Liver (tissue), 9 donors: ENCODE data around the gene RAPGEF6. TPM values are rescaled to one million over a fixed set of nuclear protein-coding genes. Genes with fewer than 3 reads are reported as not detected.

ENCODE experiments used
- DNase-seq: peaks from one replicate; pipeline ENCODE4 v3.0.0-alpha.2; 2017; ENCODE audit warnings: low spot score
- H3K27ac ChIP-seq, 2 donors: one replicate each; pipeline ENCODE4 v1.7.0; 2013; ENCODE audit warnings: inconsistent platforms in 2 of 2, low read length in 2 of 2, control low read depth in 1 of 2, low read depth in 1 of 2, mild to moderate bottlenecking in 1 of 2
- H3K27me3 ChIP-seq, 4 donors: one replicate each; pipeline versions ENCODE4 v1.6.1 to v1.7.0; 2013; ENCODE audit warnings: low read length in 3 of 4, inconsistent platforms in 1 of 4, mild to moderate bottlenecking in 1 of 4, moderate library complexity in 1 of 4; ENCODE audit not compliant: control insufficient read depth in 4 of 4, insufficient read depth in 4 of 4
- H3K36me3 ChIP-seq, 4 donors: one replicate each; pipeline versions ENCODE4 v1.6.1 to v1.7.0; 2013; ENCODE audit warnings: low read length in 3 of 4, mild to moderate bottlenecking in 3 of 4, low read depth in 1 of 4, moderate library complexity in 1 of 4; ENCODE audit not compliant: control insufficient read depth in 4 of 4, insufficient read depth in 3 of 4
- H3K4me1 ChIP-seq, 4 donors: one replicate each; pipeline versions ENCODE4 v1.6.1 to v1.7.0; 2013; ENCODE audit warnings: low read length in 3 of 4, mild to moderate bottlenecking in 3 of 4, moderate library complexity in 1 of 4; ENCODE audit not compliant: control insufficient read depth in 4 of 4, insufficient read depth in 4 of 4
- H3K4me3 ChIP-seq, 3 donors: one replicate each; pipeline versions ENCODE4 v1.6.1 to v1.7.0; 2013; ENCODE audit warnings: low read length in 3 of 3, control low read depth in 1 of 3, low read depth in 1 of 3, mild to moderate bottlenecking in 1 of 3
- H3K9ac ChIP-seq, 2 donors: one replicate each; pipeline ENCODE4 v1.7.0; 2013; ENCODE audit warnings: low read length in 2 of 2, mild to moderate bottlenecking in 2 of 2, moderate library complexity in 2 of 2, control low read depth in 1 of 2, low read depth in 1 of 2
- H3K9me3 ChIP-seq, 4 donors: one replicate each; pipeline versions ENCODE4 v1.6.1 to v1.7.0; 2013; ENCODE audit warnings: low read length in 3 of 4; ENCODE audit not compliant: control insufficient read depth in 4 of 4
- ATF3 ChIP-seq: IDR thresholded peaks from 2 replicates; pipeline ENCODE4 v1.6.1; 2016; ENCODE audit warnings: antibody characterized with exemption
- FOXA2 ChIP-seq: IDR thresholded peaks from 2 replicates; pipeline ENCODE4 v1.6.1; 2016; ENCODE audit warnings: antibody characterized with exemption
- GABPA ChIP-seq, 2 donors: IDR thresholded peaks in 1 of 2; conservative IDR thresholded peaks in 1 of 2; 2 replicates each; pipeline ENCODE4 v1.6.1; 2016; ENCODE audit warnings: antibody characterized with exemption in 2 of 2, mild to moderate bottlenecking in 1 of 2, moderate library complexity in 1 of 2
- HNF4A ChIP-seq, 2 donors: conservative IDR thresholded peaks; 2 replicates each; pipeline ENCODE4 v1.6.1; 2016; ENCODE audit warnings: antibody characterized with exemption in 2 of 2, mild to moderate bottlenecking in 2 of 2
- HNF4G ChIP-seq: IDR thresholded peaks from 2 replicates; pipeline ENCODE4 v1.6.1; 2016; ENCODE audit warnings: antibody characterized with exemption
- JUND ChIP-seq, 2 donors: IDR thresholded peaks; 2 replicates each; pipeline ENCODE4 v1.6.1; 2016; ENCODE audit warnings: antibody characterized with exemption in 2 of 2
- MAX ChIP-seq: IDR thresholded peaks from 2 replicates; pipeline ENCODE4 v1.6.1; 2016; ENCODE audit warnings: antibody characterized with exemption
- NR2F2 ChIP-seq: IDR thresholded peaks from 2 replicates; pipeline ENCODE4 v1.6.1; 2016; ENCODE audit warnings: antibody characterized with exemption
- REST ChIP-seq: IDR thresholded peaks from 2 replicates; pipeline ENCODE4 v1.6.1; 2016; ENCODE audit warnings: antibody characterized with exemption, mild to moderate bottlenecking
- RXRA ChIP-seq, 2 donors: IDR thresholded peaks; 2 replicates each; pipeline ENCODE4 v1.6.1; 2017 to 2018; ENCODE audit warnings: antibody characterized with exemption in 2 of 2, mild to moderate bottlenecking in 1 of 2
- SP1 ChIP-seq: IDR thresholded peaks from 2 replicates; pipeline ENCODE4 v1.6.1; 2018; ENCODE audit warnings: antibody characterized with exemption, mild to moderate bottlenecking
- TAF1 ChIP-seq: conservative IDR thresholded peaks from 2 replicates; pipeline ENCODE4 v1.6.1; 2016; ENCODE audit warnings: antibody characterized with exemption, mild to moderate bottlenecking
- YY1 ChIP-seq: IDR thresholded peaks from 2 replicates; pipeline ENCODE4 v1.6.1; 2016; ENCODE audit warnings: antibody characterized with exemption, mild to moderate bottlenecking
- ZBTB33 ChIP-seq: IDR thresholded peaks from 2 replicates; pipeline ENCODE4 v1.6.1; 2016; ENCODE audit warnings: antibody characterized with exemption
- WGBS: extraction: QIAGEN DNeasy Blood & Tissue Kit; methylation state at CpG from one replicate; pipeline ENCODE4 v1.1.7; 2013; 5-methylcytosine and 5-hydroxymethylcytosine counted together
- polyA plus RNA-seq, 2 donors: library from polyadenylated mRNA; stranded (reverse) in 1 of 2; unstranded in 1 of 2; fragments of 200-250 nt in 1 of 2; fragments of >200 nt in 1 of 2; fragmentation: Nextera tagmentation in 1 of 2; extraction: Ambion mirVana in 1 of 2; gene quantifications; one replicate each; pipeline versions ENCODE4 v1.2.1 to v1.2.3, GENCODE V29; 2013 to 2015
- total RNA-seq, 2 donors: library from RNA; depleted of rRNA; stranded (reverse); fragments of >200 nt; gene quantifications; one replicate each; pipeline ENCODE4 v1.2.3, GENCODE V29; 2014
- TF ChIP-seq, protein P1 (sequence below): fragments of 150-350 bp; IDR thresholded peaks from 2 replicates; pipeline ENCODE4 v1.5.1; 2017; ENCODE audit warnings: improper control_type of control experiment, low read depth, low read length; ENCODE audit not compliant: missing input control
- donor health status: healthy.
- donor health status: healthy.
- donor health status: healthy.
- donor health status: healthy.
- donor health status: healthy.

RAPGEF6 gene
- total and polyA plus RNA-seq, 4 donors: 1.7 to 16.1 (median 8.6) TPM

DNA sequence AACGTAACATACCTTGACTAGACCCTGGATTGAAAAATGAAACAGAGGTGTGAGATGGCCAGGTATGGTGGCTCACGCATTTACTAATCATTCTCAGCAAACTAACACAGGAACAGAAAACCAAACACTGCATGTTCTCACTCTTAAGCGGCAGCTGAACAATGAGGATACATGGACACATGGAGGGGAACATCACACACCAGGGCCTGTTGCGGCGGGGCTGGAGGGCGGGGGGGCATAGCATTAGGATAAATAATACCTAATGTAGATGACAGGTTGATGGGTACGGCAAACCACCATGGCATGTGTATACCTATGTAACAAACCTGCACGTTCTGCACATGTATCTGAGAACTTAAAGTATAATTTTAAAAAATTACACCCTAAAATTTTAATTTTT is 15.9 kb downstream of the RAPGEF6 start:
- Histone ChIP-seq H3K36me3 (peaks cover 0 to 2% (median 0%) of the 10 kb centered on the region in 4 donors), H3K4me1 (peaks cover 0 to 13% (median 2%) of the 10 kb centered on the region in 4 donors), H3K9ac (no peak overlapping the region), H3K4me3 (no peak overlapping the region), H3K9me3 (no peaks in the 10 kb centered on the region), H3K27ac (no peak overlapping the region), H3K27me3 (no peaks in the 10 kb centered on the region)
- TF ChIP-seq TAF1 (no peak), HNF4G (no peak), YY1 (no peak), FOXA2 (no peak), SP1 (no peak), NR2F2 (no peak), GABPA (IDR thresholded peaks at IDR 0.05 in 1 of 2, conservative IDR thresholded peaks at IDR 0.05 in 1 of 2) (no peak), ZBTB33 (no peak)
- TF ChIP-seq, protein P1, sequence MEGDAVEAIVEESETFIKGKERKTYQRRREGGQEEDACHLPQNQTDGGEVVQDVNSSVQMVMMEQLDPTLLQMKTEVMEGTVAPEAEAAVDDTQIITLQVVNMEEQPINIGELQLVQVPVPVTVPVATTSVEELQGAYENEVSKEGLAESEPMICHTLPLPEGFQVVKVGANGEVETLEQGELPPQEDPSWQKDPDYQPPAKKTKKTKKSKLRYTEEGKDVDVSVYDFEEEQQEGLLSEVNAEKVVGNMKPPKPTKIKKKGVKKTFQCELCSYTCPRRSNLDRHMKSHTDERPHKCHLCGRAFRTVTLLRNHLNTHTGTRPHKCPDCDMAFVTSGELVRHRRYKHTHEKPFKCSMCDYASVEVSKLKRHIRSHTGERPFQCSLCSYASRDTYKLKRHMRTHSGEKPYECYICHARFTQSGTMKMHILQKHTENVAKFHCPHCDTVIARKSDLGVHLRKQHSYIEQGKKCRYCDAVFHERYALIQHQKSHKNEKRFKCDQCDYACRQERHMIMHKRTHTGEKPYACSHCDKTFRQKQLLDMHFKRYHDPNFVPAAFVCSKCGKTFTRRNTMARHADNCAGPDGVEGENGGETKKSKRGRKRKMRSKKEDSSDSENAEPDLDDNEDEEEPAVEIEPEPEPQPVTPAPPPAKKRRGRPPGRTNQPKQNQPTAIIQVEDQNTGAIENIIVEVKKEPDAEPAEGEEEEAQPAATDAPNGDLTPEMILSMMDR: no peak
- WGBS: 80% methylated on average over 8 of the region's 8 CpGs
- DNase-seq: no peak

GRCh38 chr5:131617140-131617822 is 17.7 kb downstream of the RAPGEF6 start:
- Histone ChIP-seq H3K27ac (no peak overlapping the region), H3K9ac (no peak overlapping the region), H3K4me3 (no peak overlapping the region), H3K27me3 (no peaks in the 10 kb centered on the region), H3K9me3 (no peaks in the 10 kb centered on the region), H3K36me3 (no peaks in the 10 kb centered on the region), H3K4me1 (peaks cover 0 to 13% (median 2%) of the 10 kb centered on the region in 4 donors)
- 84% methylated on average over 11 of the region's 11 CpGs for WGBS
- DNase-seq: no peak
- TF ChIP-seq HNF4A (conservative IDR thresholded peaks at IDR 0.05) (no peak), RXRA (IDR thresholded peaks at IDR 0.05) (no peak), JUND (IDR thresholded peaks at IDR 0.05) (no peak), MAX (no peak), ATF3 (no peak), TAF1 (no peak), REST (no peak), FOXA2 (no peak)
